GM19240 (cell line): ENCODE results near the gene ATXN3.

Source experiments
- DNase-seq: peaks from one replicate; pipeline ENCODE4 v3.0.0; 2011; ENCODE audit warnings: low spot score; ENCODE audit not compliant: insufficient read length

ATXN3 gene

DNA sequence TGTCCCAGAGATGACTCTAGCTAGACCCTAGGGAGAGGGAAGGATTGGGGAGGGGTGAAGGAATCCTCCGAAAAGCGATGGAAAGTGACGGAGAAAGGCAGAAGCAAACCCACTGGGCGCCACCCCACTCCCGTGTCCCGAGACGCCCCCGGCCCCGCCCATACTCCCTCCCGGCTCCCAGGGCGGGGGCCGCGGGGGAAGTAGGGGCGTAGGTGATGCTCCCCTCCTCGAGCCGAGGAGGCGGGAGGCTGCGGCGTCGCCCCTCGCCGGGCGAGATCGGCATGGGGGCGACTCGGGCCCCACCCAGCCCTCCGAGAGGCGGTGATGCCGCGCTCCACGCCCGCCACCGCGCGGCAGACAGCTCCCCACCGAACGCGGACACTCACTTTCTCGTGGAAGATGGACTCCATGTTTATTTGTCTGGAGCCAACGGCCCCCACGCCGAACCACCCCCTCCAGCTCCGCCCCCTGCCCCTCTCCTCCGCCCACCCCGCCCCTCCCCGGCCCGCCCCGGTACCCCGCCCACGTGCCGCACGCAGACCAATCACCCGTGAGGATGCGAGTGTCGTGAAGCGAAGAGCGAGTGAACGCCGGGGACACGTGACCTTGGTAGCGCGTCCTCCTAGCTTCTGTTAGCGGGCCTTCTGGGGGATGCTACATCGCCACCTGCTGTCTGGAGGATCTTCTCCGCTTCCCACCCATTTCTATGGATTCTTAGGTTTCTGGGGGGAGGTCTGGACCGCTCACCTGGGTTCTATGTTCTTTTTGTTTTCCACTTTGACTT, at the start of gene ATXN3:
ATXN3 (minus strand) TSS at position 440 of the 784 bp plus-strand sequence; CDS start at position 410, 30 bp downstream.
- DNase-seq = peak; percentile 90

DNA sequence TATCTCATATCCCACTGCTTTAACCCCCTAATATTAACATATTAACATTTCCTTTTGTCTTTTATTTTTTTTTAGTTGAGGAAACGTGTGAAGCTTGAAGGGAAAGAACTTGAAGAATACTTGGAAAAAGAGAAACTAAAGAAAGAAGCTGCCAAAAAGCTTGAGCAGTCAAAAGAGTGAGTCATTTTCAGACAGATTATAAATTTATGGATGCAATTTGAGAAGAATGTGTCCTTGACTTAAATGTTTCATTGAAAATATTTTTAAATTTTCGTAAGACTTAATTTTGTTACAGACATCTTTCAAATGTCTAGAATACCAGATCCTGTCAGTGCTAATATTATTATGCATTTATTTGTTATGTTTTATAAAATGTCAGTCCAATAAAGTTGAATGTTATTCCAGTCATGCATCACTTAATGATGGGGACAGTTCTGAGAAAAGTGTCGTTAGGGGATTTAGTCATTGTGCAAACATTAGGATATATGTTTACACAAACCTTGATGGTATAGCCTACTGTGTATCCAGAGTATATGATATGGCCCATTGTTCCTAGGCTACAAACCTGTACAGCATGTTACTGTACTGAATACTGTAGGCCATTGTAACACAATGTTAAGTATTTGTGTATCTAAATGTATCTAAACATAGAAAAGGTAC, 48.0 kb upstream of the ATXN3 start:
- no peak for DNase-seq

DNA sequence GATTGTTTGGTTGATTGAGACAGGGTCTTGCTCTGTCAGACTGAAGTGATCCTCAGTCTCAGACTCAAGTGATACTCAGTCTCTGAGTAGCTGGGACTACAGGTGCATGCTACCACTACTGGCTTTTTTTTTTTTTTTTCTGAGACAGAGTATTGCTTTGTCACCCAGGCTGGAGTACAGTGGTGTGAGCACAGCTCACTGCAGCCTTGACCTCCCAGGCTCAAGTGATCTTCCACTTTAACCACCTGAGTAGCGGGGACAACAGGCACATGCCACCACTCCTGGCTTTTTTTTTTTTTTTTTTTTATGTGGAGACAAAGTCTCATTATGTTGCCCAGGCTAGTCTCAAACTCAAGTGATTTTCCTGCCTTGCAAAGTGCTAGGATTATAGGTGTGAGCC, 47.2 kb upstream of the ATXN3 start:
- DNase-seq = no peak

DNA sequence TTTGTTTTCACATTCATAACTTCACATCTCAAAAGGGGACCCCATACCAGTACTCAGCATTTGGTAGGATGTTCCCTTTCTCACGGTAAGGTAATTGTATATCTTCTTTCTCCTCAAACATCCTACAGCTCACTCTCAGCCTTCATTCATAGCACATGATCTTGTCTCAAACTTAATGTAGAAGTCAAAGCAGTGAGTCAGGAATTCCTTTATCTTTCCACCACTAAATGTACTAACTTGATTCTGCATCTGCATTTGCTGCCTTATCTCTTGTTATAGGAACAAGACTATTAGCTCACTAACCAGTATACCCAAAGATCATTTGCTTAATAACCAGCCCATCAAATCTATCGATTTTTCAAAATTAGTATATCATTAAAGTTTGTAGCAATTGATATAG, 38.3 kb upstream of the ATXN3 start:
- no peak for DNase-seq

DNA sequence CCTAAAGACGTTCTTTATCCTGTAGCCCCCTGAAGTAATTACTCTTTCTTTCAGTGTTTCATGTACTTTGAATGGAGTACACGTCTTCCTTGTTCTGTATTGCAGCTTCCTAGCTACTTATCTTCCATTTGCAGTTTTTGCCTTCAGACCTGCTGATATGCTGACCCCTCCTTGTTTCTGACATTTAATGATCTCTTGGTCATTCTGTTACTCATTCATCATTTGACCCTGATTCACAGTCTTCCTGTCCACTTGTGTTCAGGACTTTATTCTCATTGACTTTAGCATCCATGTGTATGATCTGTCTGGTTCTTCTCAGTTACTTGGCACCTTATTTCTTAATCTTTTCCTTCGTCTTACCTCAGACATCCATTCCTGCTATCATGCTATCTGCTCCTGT, 37.6 kb upstream of the ATXN3 start:
- DNase-seq = no peak

DNA sequence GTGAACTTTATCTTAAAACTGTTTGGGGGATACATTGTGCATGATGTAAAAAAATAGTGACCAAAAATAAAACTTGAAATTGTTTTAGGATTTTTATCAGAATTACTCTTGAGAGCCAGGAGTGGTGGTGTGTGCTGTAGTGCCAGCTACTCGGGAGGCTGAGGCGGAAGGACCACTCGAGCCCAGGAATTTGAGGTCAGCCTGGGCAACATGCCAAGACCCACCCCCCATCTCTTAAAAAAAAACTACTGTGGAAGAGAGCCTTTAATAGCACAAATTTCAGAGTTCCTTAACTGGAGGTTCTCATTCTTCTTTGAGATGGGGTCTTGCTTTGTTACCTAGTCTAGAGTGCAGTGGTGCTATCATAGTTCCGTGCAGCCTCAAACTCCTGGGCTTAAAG, 36.9 kb upstream of the ATXN3 start:
- no peak for DNase-seq

DNA sequence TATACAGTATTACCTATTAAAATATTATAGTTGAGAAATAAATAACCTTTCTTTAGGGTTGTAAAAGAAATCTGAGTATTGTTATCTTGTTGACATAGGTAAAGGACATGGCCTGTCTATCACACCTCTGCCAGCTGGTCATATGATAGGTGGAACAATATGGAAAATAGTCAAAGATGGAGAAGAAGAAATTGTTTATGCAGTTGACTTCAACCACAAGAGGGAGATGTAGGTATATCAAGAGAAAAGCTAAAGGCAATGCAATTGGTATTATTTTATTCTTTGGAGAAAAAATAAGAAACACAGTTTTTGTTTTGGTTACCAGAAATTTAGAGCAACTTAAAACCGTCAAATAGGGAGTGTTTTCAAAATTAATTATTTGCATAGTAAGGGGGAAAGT, 28.9 kb upstream of the ATXN3 start:
- no peak for DNase-seq

DNA sequence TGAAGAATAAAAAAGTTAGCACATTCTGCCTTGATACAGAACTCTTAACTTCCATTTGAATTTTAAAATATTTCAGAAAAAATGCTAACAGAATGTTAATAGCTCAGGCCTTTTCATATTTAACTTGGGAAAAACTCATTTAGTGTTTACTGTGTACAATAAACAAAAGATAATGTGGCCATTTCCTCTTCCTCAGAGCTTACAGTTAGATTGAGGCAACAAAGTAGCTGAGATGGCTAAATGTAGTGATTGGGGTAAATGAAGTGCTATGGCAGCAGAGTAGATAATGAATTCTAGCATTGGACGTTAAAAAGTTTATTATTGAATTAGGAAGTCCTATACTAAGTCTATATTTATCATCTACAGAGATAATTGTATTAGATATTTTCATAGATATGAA, 28.1 kb upstream of the ATXN3 start:
- DNase-seq = no peak

DNA sequence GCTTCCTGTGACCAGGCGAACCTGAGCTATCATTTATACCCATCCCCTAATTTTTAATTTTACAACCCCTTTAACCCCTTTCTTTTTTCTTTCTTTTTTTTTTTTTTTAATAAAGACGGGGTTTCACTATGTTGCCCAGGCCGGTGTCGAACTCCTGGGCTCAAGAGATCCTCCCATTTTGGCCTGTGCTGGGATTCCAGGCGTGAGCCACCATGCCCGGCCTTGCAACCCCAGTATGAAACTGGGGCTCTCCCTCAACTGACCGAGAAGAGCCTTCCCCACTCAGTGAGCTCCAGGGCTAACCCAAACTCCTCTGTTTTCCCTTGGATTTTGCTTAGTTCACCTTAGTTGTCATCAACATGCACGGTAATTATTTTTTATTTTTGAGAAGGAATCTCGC, 16.4 kb upstream of the ATXN3 start:
- no peak for DNase-seq

DNA sequence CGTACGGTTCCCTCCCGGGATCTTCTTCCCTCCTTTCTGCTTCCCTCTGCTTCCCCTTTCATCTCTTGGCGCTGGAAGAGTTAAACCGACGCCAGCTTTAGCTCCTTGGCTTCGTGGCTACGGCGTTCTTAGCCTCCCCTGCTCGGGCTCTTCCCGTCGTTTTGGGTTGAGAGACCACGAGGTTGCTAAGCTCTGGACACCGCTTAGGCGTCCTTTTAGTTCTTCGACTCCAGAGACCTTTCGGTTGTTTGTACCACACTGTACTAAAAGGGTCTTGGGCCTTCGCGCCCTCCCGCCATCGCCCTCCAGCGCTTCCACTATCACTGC, 15.9 kb upstream of the ATXN3 start:
- DNase-seq = no peak

DNA sequence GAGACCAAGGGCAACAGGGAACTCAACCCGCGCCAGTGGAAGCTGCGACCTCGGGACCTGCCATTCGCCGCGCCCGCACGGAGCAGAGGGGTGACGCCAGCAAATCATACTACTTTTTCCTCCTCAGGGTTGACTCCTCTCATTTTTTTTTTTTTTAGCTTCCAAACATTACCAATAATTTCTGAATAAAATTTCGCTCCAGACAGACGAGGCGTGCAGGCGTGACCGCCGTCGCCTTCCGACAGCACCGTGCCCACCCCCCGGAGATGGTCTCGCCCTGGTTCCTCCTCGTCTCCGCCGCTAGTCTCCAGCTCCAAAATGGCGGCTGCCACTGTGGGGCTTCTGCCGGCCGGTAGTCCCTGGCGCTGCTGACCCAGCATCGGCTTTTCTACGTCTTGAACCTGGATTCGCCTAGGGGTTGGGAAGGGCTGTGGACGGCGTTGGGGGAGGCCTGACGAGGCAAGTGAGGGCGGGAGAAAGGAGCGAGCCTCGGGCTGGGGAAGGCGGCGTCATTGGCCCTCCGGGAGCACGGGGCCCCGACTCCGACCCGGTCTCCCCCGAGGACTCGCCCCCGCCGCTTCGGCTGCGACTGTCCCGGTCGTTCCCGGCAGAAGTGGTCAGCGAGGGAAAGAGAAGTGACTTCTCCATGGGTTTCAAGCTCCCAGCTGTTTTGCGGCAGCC, 15.4 kb upstream of the ATXN3 start, which contains the start of the genes CPSF2 and NDUFB1:
CPSF2 (plus strand) TSS at position 300 of the 681 bp plus-strand sequence. CDS start 9,016 bp downstream, outside the sequence.
NDUFB1 (minus strand) TSS at position 37 of the 681 bp plus-strand sequence. CDS start 4,069 bp downstream, outside the sequence.
- peak; percentile 71 for DNase-seq

DNA sequence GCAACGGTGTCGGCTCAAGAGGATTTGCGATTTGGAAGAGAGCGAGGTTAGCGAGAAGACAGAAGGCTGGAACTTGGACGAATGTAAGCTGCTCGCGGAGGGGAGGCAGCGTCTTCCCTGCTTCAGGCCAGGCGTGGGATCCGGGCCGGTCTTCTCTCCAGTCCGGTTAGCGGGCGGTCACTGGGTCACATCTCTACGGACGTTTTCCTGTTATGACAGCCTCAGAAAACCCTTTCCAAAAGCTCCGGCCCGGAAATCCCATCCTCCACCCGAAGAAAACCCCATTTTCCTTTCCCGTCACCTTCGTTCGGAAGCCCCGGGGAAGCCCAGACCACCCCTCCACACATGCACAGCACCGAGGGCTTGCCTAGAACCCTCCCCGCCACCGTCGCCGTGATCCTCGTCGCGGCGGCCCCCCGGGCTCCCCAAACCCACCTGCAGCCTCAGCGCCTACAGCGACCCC, 14.9 kb upstream of the ATXN3 start:
- no peak for DNase-seq

DNA sequence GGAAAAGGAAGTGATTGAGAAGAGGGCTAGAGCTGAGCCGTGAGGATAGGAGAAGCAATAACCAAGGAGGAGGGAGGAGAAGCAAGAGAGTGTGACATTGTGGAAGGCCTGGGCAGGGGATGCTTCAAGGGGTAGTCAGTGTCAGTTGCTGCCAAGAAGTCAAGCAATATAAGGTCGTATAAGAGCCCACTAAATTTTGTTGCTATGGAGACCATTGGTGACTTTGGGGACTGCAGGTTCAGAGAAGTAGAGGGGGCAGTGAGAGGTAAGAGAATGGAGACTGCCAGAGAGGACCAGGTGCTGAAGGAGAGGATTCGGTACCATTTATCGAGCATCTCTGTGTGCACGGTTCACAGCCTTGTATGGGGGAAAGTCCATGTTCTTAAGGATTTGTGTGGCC, 3.1 kb upstream of the ATXN3 start:
- DNase-seq = no peak

DNA sequence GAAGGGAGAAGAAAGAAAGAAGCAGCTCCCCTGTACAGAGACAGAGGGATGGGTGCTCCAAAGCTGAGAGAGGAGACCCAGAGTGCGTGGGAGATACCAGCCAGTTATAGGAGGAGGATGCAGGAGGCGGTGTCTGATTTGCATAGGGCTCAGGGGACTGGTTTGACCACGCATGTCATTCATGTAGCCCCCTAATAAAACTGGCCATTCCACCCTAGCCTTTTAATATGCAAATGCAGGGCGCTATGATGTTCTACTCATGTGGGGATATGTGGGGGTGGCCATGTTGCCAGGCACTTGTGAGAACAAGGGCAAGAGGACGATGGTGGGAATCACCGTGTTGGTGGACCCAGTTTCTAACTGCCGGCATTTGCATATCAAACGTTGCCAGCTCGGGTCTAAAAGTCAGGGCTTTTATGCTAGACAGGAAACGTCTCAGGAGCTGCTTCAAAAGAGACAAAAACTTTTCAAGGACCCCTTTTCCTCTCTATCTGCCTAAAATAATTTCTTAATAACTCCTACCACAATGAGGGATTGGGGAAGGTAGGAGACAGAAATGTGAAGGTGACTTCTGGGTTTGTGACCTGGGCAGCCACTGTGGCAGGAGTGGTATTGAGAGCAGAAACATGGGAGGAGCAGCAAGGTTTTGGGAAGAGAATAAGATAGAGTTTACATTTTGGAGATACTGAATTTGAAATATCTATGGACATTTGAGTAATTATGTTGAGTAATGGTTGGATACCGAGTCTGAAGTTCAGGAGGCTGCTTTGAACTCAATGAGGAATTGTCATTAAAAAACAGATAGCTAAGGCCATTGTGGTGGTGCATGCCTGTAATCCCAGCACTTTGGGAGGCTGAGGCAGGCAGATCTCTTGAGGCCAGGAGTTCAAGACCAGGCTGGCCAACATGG, 2.2 kb upstream of the ATXN3 start:
- no peak for DNase-seq

DNA sequence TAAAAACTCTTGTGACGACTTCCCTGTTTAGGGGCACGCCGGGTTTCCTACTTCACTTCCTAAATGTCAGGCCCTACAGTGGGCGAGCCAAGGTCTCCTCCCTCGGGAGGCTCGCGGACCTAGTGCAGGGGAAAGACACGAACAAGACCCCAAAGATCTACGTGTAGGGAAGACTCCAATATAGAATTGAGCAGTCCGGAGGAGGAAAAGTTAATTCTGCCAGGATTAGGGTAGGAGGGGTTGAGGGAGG, 564 bp downstream of the ATXN3 start:
- no peak for DNase-seq

DNA sequence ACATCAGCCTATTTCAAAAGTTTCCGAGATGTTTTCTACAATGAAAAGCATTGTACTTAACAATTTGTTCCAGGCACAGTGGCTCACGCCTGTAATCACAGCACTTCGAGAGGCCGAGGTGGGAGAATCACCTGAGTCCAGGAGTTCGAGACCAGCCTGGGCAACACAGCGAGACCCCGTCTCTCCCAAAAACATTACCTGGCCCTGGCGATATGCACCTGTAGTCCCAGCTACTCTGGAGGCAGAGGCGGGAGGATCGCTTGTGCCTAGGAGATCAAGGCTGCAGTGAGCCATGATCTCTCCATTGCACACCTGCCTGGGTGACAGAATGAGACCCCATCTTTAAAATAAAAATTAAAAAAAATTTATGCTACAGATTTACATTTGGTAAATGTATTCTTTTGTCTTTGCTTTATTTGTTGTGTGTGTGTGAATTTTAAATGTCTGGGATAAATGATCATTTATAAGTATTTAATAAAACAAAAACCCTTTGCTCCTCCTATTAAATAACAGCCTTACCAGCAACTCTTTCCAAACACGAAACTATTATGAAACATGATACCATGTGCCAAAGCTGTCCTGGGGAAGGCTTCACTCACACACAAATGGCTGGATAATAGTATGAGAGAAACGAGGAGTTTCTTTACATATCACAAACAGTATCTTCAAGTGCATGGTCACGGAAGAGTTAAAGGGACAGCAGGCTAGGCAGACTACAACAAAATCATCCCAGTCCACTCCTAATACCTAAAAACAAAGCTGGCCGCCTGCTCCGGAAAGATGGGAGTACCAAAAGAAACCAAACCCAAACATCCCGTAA, 1.1 kb downstream of the ATXN3 start:
- no peak for DNase-seq

DNA sequence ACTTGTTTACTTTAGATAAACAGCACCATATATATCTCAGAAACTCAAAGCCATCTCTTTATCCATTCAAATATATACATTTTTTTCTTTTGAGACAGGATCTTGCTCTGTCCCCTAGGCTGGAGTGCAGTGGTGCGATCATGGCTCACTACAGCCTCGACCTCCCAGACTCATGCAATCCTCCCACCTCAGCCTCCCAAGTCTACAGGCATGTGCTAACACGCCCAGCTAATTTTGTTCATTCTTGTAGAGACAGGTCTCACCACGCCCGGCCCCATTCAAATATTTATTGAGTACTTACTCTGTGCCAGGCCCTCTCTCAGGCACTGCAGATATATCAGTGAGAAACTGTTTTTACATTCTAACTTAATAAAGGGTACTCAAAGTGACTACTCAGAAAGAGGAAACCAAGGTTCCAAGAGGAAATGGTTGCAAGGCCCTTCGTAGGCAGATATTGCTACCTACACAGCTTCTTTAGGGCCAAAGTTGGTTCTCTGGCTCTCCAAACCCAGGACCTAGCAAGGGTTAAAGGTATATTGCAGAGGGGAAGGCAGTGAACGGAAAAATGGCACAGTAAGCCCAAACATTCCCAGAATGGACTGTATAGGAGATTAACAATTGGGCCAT, 2.9 kb downstream of the ATXN3 start:
- no peak for DNase-seq

DNA sequence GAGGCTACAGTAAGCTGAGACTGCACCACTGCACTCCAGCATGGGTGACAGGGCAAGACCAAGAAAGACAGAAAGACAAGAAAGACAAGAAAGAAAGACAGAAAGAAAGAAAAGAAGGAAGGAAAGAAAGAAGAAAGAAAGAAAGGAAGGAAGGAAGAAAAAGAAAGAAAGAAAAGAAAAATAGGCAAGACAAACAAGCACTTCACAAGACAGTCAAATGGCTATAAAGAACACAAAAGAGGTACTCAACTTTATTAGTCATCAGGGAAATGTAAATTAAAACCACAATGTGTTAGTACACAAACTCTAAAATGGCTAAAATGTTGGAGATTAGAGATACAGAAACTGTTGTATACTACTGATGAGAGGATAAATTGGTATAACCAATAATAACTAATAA, 6.6 kb downstream of the ATXN3 start:
- no peak for DNase-seq

DNA sequence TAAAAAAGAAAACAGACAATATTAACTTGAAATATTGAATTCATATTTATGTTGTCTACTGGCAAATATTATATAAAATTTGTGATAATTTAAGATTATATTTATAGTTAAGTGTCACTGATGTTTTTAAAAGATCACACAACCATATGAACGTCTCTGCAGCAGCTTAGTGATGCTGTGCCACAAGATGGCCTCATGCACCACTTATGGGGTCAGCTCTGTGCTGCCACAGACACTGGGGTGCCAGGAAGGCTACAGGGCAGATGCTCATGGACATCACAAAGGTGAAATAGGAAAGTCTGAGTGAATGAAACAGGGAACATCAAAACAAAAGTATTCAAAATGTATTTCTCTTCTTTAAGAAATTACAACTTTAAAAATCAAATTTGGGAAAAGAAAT, 13.1 kb downstream of the ATXN3 start:
- DNase-seq = no peak

DNA sequence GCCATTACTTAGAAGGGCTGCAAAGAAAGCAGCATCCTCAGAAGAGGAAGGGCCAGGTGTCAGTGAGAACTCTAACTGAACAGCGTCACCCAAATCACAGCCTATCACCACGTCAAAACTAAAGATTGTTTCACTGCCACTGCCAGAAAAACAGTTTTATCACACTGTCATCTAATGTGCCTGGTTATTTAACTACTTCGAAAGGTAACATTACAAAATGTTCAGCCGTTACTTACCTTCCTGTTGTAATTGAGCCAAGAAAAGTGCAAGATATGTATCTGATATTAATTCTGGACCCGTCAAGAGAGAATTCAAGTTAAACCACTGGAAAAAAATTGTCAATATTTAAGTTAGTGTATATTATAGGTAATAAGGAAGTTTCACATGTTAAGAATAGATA, 17.9 kb downstream of the ATXN3 start:
- DNase-seq = no peak
